Fibroblast of lung (primary cell): Measurements from ENCODE around the gene PTPRF. TPM values are rescaled to one million over a fixed set of nuclear protein-coding genes. Genes with fewer than 3 reads are reported as not detected.

Source experiments
- DNase-seq, 2 donors: peaks; one replicate each; pipeline versions ENCODE4 v3.0.0 to v3.0.0-alpha.2; 2010; ENCODE audit warnings: low read depth in 2 of 2
- H2AFZ ChIP-seq: 2 replicates; pipeline ENCODE4 v1.5.1; 2012; ENCODE audit warnings: low read length, control low read depth, inconsistent platforms
- H3K27ac ChIP-seq: 2 replicates; pipeline ENCODE4 v1.5.1; 2011; ENCODE audit warnings: low read length, control low read depth; ENCODE audit not compliant: insufficient read depth
- H3K27me3 ChIP-seq: 2 replicates; pipeline ENCODE4 v1.5.1; 2011; ENCODE audit warnings: mild to moderate bottlenecking, low read length; ENCODE audit not compliant: control insufficient read depth, insufficient read depth
- H3K36me3 ChIP-seq: 2 replicates; pipeline ENCODE4 v1.5.1; 2011; ENCODE audit warnings: low read length; ENCODE audit not compliant: control insufficient read depth, insufficient read depth
- H3K4me1 ChIP-seq: 2 replicates; pipeline ENCODE4 v1.5.1; 2011; ENCODE audit warnings: low read length; ENCODE audit not compliant: control insufficient read depth, insufficient read depth; ENCODE audit errors: extremely low read depth
- H3K4me2 ChIP-seq: 2 replicates; pipeline ENCODE4 v1.5.1; 2011; ENCODE audit warnings: low read length, control low read depth; ENCODE audit not compliant: insufficient read depth; ENCODE audit errors: extremely low read depth
- H3K4me3 ChIP-seq, 4 experiments: fragments of 200-600 bp in 1 of 4; sonication (generic) in 1 of 4; replicated peaks in 1 of 4; 2 replicates each; pipeline ENCODE4 v1.5.1; 2011 to 2016; ENCODE audit warnings: low read length in 4 of 4, low read depth in 3 of 4, mild to moderate bottlenecking in 3 of 4, control low read depth in 2 of 4, inconsistent platforms in 1 of 4, mixed read lengths in 1 of 4; ENCODE audit not compliant: insufficient read depth in 1 of 4; ENCODE audit errors: control extremely low read depth in 1 of 4
- H3K79me2 ChIP-seq: 2 replicates; pipeline ENCODE4 v1.5.1; 2012; ENCODE audit warnings: mild to moderate bottlenecking, low read length, inconsistent platforms; ENCODE audit not compliant: control insufficient read depth, insufficient read depth
- H3K9ac ChIP-seq: 2 replicates; pipeline ENCODE4 v1.5.1; 2011; ENCODE audit warnings: mild to moderate bottlenecking, low read length, control low read depth; ENCODE audit not compliant: insufficient read depth
- H3K9me3 ChIP-seq: 2 replicates; pipeline ENCODE4 v1.5.1; 2012; ENCODE audit warnings: low read depth, low read length; ENCODE audit not compliant: control insufficient read depth, insufficient read depth
- H4K20me1 ChIP-seq: 2 replicates; pipeline ENCODE4 v1.5.1; 2011; ENCODE audit warnings: low read length; ENCODE audit not compliant: control insufficient read depth, insufficient read depth; ENCODE audit errors: extremely low read depth
- CTCF ChIP-seq, 2 donors: IDR thresholded peaks in 1 of 2; conservative IDR thresholded peaks in 1 of 2; 1 replicate in 1 of 2; 2 replicates in 1 of 2; pipeline ENCODE4 v1.5.1; 2011 to 2012; ENCODE audit warnings: low read length in 2 of 2, control low read depth in 1 of 2, inconsistent platforms in 1 of 2, low read depth in 1 of 2, mild to moderate bottlenecking in 1 of 2
- EZH2 ChIP-seq: IDR thresholded peaks from 2 replicates; pipeline ENCODE4 v1.5.1; 2012; ENCODE audit warnings: low read length, control low read depth, mild to moderate bottlenecking; ENCODE audit errors: missing control alignments
- polyA plus RNA-seq, 2 donors: library from polyadenylated mRNA; depleted of rRNA in 1 of 2; stranded (reverse) in 1 of 2; unstranded in 1 of 2; fragments of >200 nt; gene quantifications; 2 replicates each; pipeline ENCODE4 v1.2.1, GENCODE V29; 2011 to 2012; ENCODE audit warnings: missing spikeins in 1 of 2
- total RNA-seq: library from RNA; depleted of rRNA; stranded (reverse); fragments of >200 nt; gene quantifications from 2 replicates; pipeline ENCODE4 v1.2.1, GENCODE V29; 2014

Gene PTPRF
- total and polyA plus RNA-seq, 2 donors (not counting 1 experiment from before 2014, with no cell fraction given), result 45.2 to 52.0 TPM

- no peak overlapping the region for H2AFZ ChIP-seq
- no peak overlapping the region for H3K27ac ChIP-seq
- no peaks in the 10 kb centered on the region for H3K27me3 ChIP-seq
- peaks cover 4% of the 10 kb centered on the region for H3K4me1 ChIP-seq
- H3K79me2 ChIP-seq, result peaks cover 24% of the 10 kb centered on the region
- H3K36me3 ChIP-seq, result no peaks in the 10 kb centered on the region
- H3K9me3 ChIP-seq, result no peaks in the 10 kb centered on the region
- no peak overlapping the region for H3K4me3 ChIP-seq
- no peak overlapping the region for H3K9ac ChIP-seq
- TF ChIP-seq EZH2 (no peak), CTCF (conservative IDR thresholded peaks at IDR 0.05 in 1 of 2, IDR thresholded peaks at IDR 0.05 in 1 of 2; ENCODE audit: low read depth in 1 of 2, low read length in 2 of 2) (no peak)
- H4K20me1 ChIP-seq, result no peaks in the 10 kb centered on the region
- H3K4me2 ChIP-seq, result no peak overlapping the region
- peak in 1 of 2 donors; percentile 19 for DNase-seq
Observed at GRCh38 chr1:43648221-43648847, 117.7 kb downstream of the PTPRF start.

GRCh38 chr1:43648876-43649477 lies 118.3 kb downstream of the PTPRF start:
- Histone ChIP-seq H3K4me3 (peak overlapping the region; percentile 75 to 99 (median 88)), H3K79me2 (peaks cover 29% of the 10 kb centered on the region), H3K9me3 (no peaks in the 10 kb centered on the region), H2AFZ (no peak overlapping the region), H4K20me1 (no peaks in the 10 kb centered on the region), H3K27ac (peak overlapping the region; percentile 52), H3K27me3 (no peaks in the 10 kb centered on the region), H3K9ac (peak overlapping the region; percentile 52), H3K4me2 (peak overlapping the region; percentile 61), H3K4me1 (peaks cover 4% of the 10 kb centered on the region), H3K36me3 (no peaks in the 10 kb centered on the region)
- no peak for TF ChIP-seq EZH2
- TF ChIP-seq CTCF (conservative IDR thresholded peaks at IDR 0.05 in 1 of 2, IDR thresholded peaks at IDR 0.05 in 1 of 2; ENCODE audit: low read depth in 1 of 2, low read length in 2 of 2), result no peak
- DNase-seq, result peak in 1 of 2 donors; percentile 16

GRCh38 chr1:43650310-43651085 lies 119.8 kb downstream of the PTPRF start:
- H3K4me2 ChIP-seq, result peak overlapping the region; percentile 98
- H4K20me1 ChIP-seq, result no peaks in the 10 kb centered on the region
- peak overlapping the region; percentile 82 to 99 (median 88) for H3K4me3 ChIP-seq
- H3K79me2 ChIP-seq, result peaks cover 33% of the 10 kb centered on the region
- H3K27ac ChIP-seq, result peak overlapping the region; percentile 78
- peak overlapping the region; percentile 89 for H2AFZ ChIP-seq
- no peaks in the 10 kb centered on the region for H3K27me3 ChIP-seq
- DNase-seq, result peak; percentile 98 to 99
- H3K36me3 ChIP-seq, result peaks cover 4% of the 10 kb centered on the region
- no peaks in the 10 kb centered on the region for H3K9me3 ChIP-seq
- peak overlapping the region; percentile 72 for H3K9ac ChIP-seq
- peaks cover 4% of the 10 kb centered on the region for H3K4me1 ChIP-seq
- TF ChIP-seq EZH2, result no peak
- no peak for TF ChIP-seq CTCF (conservative IDR thresholded peaks at IDR 0.05 in 1 of 2, IDR thresholded peaks at IDR 0.05 in 1 of 2; ENCODE audit: low read depth in 1 of 2, low read length in 2 of 2)
